Measurements from ENCODE around the gene AJAP1.

Gene AJAP1, protein sequence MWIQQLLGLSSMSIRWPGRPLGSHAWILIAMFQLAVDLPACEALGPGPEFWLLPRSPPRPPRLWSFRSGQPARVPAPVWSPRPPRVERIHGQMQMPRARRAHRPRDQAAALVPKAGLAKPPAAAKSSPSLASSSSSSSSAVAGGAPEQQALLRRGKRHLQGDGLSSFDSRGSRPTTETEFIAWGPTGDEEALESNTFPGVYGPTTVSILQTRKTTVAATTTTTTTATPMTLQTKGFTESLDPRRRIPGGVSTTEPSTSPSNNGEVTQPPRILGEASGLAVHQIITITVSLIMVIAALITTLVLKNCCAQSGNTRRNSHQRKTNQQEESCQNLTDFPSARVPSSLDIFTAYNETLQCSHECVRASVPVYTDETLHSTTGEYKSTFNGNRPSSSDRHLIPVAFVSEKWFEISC

DNA sequence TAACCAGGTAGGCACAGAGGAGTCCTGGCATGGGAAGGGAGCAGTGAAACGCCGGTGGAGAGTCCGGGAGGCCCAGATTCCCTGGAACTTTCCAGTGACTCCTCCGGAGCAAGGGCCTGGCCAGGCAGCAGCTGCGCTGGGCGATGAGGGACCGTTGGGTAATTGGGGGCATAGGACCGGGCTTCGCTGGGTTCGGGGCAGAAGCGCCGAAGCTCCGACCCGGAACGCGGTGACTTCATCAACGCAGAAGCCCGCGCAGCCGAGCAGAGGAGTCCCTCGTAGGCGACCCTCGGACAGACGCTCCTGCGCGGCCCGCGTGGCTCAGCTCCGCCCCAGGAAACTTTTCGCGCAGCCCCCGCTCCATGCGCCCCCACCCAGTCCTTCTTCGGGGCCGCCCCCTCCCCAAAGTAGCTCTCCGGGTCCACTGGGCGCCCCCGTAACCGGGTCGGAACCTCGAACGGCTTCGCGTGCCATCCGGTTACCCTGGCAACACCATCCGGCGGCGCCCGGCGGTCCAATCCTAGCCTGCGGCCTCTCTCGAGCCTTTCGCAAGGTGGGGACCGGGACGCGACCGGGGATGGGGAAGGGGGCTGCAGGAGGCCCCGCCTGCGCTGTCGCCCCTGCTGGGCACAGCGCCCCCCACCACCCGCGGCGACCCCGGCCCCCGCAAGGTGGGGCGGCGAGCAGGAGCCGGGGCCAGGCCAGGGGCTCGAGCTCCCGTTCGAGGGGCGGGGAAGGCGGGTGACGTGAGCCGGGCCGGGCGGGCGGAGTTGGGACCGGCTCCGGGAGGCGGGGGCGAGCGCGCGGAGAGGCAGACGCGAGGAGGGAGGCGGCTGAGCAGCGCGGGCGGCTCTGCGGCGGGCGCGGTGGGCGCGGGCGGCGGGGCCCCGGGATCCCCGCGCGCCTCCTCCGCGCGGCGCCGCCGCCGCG lies at the start of gene AJAP1:
TSS of gene AJAP1 (plus strand) at position 814 of the 930 bp plus-strand sequence. CDS start 817 bp downstream, outside the sequence.
- TF ChIP-seq, protein P1, sequence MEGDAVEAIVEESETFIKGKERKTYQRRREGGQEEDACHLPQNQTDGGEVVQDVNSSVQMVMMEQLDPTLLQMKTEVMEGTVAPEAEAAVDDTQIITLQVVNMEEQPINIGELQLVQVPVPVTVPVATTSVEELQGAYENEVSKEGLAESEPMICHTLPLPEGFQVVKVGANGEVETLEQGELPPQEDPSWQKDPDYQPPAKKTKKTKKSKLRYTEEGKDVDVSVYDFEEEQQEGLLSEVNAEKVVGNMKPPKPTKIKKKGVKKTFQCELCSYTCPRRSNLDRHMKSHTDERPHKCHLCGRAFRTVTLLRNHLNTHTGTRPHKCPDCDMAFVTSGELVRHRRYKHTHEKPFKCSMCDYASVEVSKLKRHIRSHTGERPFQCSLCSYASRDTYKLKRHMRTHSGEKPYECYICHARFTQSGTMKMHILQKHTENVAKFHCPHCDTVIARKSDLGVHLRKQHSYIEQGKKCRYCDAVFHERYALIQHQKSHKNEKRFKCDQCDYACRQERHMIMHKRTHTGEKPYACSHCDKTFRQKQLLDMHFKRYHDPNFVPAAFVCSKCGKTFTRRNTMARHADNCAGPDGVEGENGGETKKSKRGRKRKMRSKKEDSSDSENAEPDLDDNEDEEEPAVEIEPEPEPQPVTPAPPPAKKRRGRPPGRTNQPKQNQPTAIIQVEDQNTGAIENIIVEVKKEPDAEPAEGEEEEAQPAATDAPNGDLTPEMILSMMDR (IDR thresholded peaks at IDR 0.05; ENCODE audit: low read depth, low read length, missing control alignments): no peak
- in situ Hi-C loops (cut with HindIII; ENCODE audit: low pct_ligation_motif_present, low sequenced_read_pairs): no loop called here

DNA sequence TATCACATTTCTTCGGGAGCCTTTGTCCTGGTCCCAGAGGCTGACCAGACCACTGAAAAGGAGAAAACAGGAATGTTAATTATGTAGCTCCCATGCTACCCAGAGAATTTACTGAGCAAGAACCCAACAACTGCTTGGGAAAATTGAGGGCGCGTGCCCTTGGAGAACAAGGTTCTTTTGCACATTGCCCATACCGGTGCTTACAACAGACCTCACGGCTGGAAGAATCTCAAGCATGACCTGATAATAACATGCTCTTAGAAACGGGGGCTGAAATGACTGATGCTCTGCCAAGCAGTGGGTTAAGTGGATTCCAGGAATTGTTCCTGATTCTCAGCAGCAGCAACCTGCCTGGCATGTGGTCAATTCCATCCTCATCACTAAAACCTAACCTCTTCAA lies 49.3 kb upstream of the AJAP1 start:
- TF ChIP-seq, protein P1 (IDR thresholded peaks at IDR 0.05; ENCODE audit: low read depth, low read length, missing control alignments): no peak
- DNase-seq: no peak
- in situ Hi-C loops (cut with HindIII; ENCODE audit: low pct_ligation_motif_present, low sequenced_read_pairs): no loop called here
- H3K27me3 ChIP-seq (replicated peaks): no peaks in the 10 kb centered on the region
- H3K27ac ChIP-seq: no peak overlapping the region
- H3K36me3 ChIP-seq (replicated peaks): no peaks in the 10 kb centered on the region
- H3K4me3 ChIP-seq (ENCODE audit: low read depth, low read length): no peak overlapping the region

More for the DNA sequence above, at the start of gene AJAP1:
- Histone ChIP-seq H3K4me3 (ENCODE audit: low read depth, low read length) (peak within 1 kb of the TSS; percentile 57), H3K27ac (peak within 1 kb of the TSS; percentile 47), H3K27me3 (replicated peaks) (peaks cover 19% of the 10 kb centered on the region), H3K36me3 (replicated peaks) (no peaks in the 10 kb centered on the region)
- DNase-seq: no peak

- H3K36me3 ChIP-seq (replicated peaks): no peaks in the 10 kb centered on the region
- no peak overlapping the region for H3K27ac ChIP-seq
- no peak for DNase-seq
- no peak overlapping the region for H3K4me3 ChIP-seq (ENCODE audit: low read depth, low read length)
- TF ChIP-seq, protein P1 (IDR thresholded peaks at IDR 0.05; ENCODE audit: low read depth, low read length, missing control alignments): no peak
- H3K27me3 ChIP-seq (replicated peaks): no peaks in the 10 kb centered on the region
- in situ Hi-C loops (cut with HindIII; ENCODE audit: low pct_ligation_motif_present, low sequenced_read_pairs): no loop called here
Measured at GRCh38 chr1:4611563-4612341, 42.7 kb upstream of the AJAP1 start.

GRCh38 chr1:4612991-4613390 lies 41.4 kb upstream of the AJAP1 start:
- H3K27me3 ChIP-seq (replicated peaks): no peaks in the 10 kb centered on the region
- H3K36me3 ChIP-seq (replicated peaks): no peaks in the 10 kb centered on the region
- H3K4me3 ChIP-seq (ENCODE audit: low read depth, low read length): no peak overlapping the region
- in situ Hi-C loops (cut with HindIII; ENCODE audit: low pct_ligation_motif_present, low sequenced_read_pairs): no loop called here
- no peak overlapping the region for H3K27ac ChIP-seq
- DNase-seq: no peak
- TF ChIP-seq, protein P1 (IDR thresholded peaks at IDR 0.05; ENCODE audit: low read depth, low read length, missing control alignments): no peak

DNA sequence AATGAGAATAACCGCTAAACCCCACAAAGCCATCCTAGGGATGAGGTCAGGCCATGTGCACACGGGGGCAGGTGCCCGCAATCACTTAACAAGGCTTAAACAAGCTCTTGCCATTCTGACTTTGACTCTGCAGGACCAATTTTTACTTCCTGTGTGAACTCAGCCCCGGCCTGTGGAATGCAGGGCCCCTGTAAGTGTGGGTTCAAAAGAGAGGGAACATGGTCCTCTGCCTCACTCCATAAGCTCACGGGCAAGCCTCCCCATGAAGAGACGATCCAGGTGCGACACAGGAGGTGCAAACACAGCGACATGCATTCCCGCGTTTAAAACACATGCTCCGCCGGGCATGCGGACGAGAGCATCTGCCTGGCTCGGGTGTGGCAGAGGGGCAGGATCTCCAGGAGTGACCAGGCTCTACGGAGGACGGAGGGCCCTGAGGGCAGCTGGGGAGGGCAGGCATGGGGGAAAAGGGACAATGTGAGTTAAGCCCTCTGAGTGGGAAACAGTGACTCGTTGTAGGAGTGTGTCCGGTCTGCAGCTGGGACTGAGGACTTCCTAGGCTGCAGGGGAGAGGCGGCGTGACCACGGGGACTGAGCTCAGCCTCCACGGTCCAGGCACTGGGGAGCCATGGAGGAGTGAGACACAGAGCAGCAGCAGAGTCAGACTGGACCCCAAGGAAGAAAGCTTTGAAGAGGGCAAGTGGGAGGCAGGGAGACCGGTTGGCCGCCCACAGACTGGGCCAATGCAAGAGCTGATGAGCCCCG lies 40.6 kb upstream of the AJAP1 start:
- DNase-seq: no peak
- in situ Hi-C loops (cut with HindIII; ENCODE audit: low pct_ligation_motif_present, low sequenced_read_pairs): no loop called here
- H3K27me3 ChIP-seq (replicated peaks): no peaks in the 10 kb centered on the region
- H3K4me3 ChIP-seq (ENCODE audit: low read depth, low read length): no peak overlapping the region
- TF ChIP-seq, protein P1 (IDR thresholded peaks at IDR 0.05; ENCODE audit: low read depth, low read length, missing control alignments): no peak
- no peaks in the 10 kb centered on the region for H3K36me3 ChIP-seq (replicated peaks)
- H3K27ac ChIP-seq: no peak overlapping the region
